ENCODE results near the gene SSR1.

SSR1 gene

GRCh38 chr6:7313505-7314165, 636 bp upstream of the SSR1 start:
- H3K27me3 Mint-ChIP-seq = peaks cover under 1% of the 10 kb centered on the region
- H3K4me1 Mint-ChIP-seq = peaks cover 14% of the 10 kb centered on the region
- H3K4me3 Mint-ChIP-seq = peak overlapping the region; percentile 92
- DNase-seq (ENCODE audit: low spot score in 2 of 2) (no peak), ATAC-seq (ENCODE audit: low read depth) (no peak)
- no peaks in the 10 kb centered on the region for H3K9me3 Mint-ChIP-seq
- H3K27ac Mint-ChIP-seq = peak overlapping the region; percentile 93
- H3K36me3 Mint-ChIP-seq = peaks cover 7% of the 10 kb centered on the region

GRCh38 chr6:7311917-7312615, 933 bp downstream of the SSR1 start:
- H3K9me3 Mint-ChIP-seq = no peaks in the 10 kb centered on the region
- DNase-seq (ENCODE audit: low spot score in 2 of 2) = no peak

DNA sequence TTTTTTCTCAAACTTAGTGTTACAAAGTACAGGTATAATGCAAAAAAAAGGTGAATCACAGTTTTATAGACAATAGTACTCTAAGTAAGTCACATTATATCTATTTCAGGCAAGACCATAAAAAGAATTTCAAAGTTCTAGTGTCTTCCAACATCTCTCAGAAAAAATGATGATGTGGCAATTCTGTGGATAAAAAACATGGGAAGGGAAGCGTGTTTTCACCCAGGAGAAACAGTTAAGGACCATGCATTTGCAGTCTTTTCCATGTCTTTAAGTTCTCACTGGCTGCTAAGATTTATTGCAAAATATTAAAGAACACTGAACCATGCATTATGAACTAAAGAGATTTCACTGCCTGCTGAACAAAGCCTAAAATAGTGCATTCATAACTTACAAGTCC, 1.8 kb downstream of the SSR1 start:
- H3K27ac Mint-ChIP-seq = no peak overlapping the region
- no peaks in the 10 kb centered on the region for H3K9me3 Mint-ChIP-seq
- no peaks in the 10 kb centered on the region for H3K27me3 Mint-ChIP-seq
- peaks cover 26% of the 10 kb centered on the region for H3K4me1 Mint-ChIP-seq
- DNase-seq (ENCODE audit: low spot score in 2 of 2) (no peak), ATAC-seq (ENCODE audit: low read depth) (no peak)
- peaks cover 16% of the 10 kb centered on the region for H3K36me3 Mint-ChIP-seq
- H3K4me3 Mint-ChIP-seq = peak overlapping the region; percentile 43

More at GRCh38 chr6:7311917-7312615, 933 bp downstream of the SSR1 start:
- no peaks in the 10 kb centered on the region for H3K27me3 Mint-ChIP-seq
- peaks cover 16% of the 10 kb centered on the region for H3K36me3 Mint-ChIP-seq
- H3K4me1 Mint-ChIP-seq = peaks cover 24% of the 10 kb centered on the region
- peak overlapping the region; percentile 93 for H3K27ac Mint-ChIP-seq
- H3K4me3 Mint-ChIP-seq = peak overlapping the region; percentile 92
- no peak for ATAC-seq (ENCODE audit: low read depth)

GRCh38 chr6:7309050-7309449, 3.9 kb downstream of the SSR1 start:
- ATAC-seq (ENCODE audit: low read depth) = no peak
- peaks cover 34% of the 10 kb centered on the region for H3K4me1 Mint-ChIP-seq
- no peak overlapping the region for H3K4me3 Mint-ChIP-seq
- H3K27me3 Mint-ChIP-seq = no peaks in the 10 kb centered on the region
- DNase-seq (ENCODE audit: low spot score in 2 of 2) = no peak
- H3K36me3 Mint-ChIP-seq = peaks cover 25% of the 10 kb centered on the region
- peak overlapping the region; percentile 62 for H3K27ac Mint-ChIP-seq
- H3K9me3 Mint-ChIP-seq = no peaks in the 10 kb centered on the region

- H3K4me3 Mint-ChIP-seq = no peak overlapping the region
Measured at GRCh38 chr6:7307533-7307932, 5.5 kb downstream of the SSR1 start.

DNA sequence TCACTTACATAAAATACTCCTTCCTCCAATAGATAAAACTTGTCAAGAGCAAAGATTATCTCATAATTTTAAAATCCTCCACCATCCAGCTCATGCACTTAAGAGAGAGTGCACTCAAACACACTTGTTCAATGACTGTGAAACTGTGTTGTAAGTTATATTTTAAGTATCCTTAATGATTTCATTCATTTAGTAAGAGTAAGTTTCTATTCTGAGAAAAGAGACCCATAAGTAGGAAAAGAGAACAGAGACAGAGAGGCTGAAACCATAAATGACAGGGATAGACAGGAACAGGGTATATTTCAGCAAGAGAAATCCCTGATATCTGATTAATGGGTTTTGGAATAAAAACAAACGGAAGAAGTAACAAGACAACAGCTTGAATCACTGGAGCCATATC, 8.2 kb downstream of the SSR1 start:
- Mint-ChIP-seq H3K36me3 (peaks cover 39% of the 10 kb centered on the region), H3K4me1 (peaks cover 29% of the 10 kb centered on the region), H3K9me3 (no peaks in the 10 kb centered on the region), H3K4me3 (no peak overlapping the region), H3K27me3 (no peaks in the 10 kb centered on the region), H3K27ac (peak overlapping the region; percentile 11)
- DNase-seq (ENCODE audit: low spot score in 2 of 2) (no peak), ATAC-seq (ENCODE audit: low read depth) (no peak)

More at GRCh38 chr6:7307533-7307932, 5.5 kb downstream of the SSR1 start:
- Mint-ChIP-seq H3K27ac (peak overlapping the region; percentile 81), H3K9me3 (no peaks in the 10 kb centered on the region), H3K4me1 (peaks cover 34% of the 10 kb centered on the region), H3K36me3 (peaks cover 28% of the 10 kb centered on the region), H3K27me3 (no peaks in the 10 kb centered on the region)
- no peak for ATAC-seq (ENCODE audit: low read depth)
- no peak for DNase-seq (ENCODE audit: low spot score in 2 of 2)

GRCh38 chr6:7301702-7302101, 11.3 kb downstream of the SSR1 start:
- peaks cover 11% of the 10 kb centered on the region for H3K4me1 Mint-ChIP-seq
- no peak for ATAC-seq (ENCODE audit: low read depth)
- no peaks in the 10 kb centered on the region for H3K9me3 Mint-ChIP-seq
- H3K27ac Mint-ChIP-seq = no peak overlapping the region
- no peak overlapping the region for H3K4me3 Mint-ChIP-seq
- peaks cover 34% of the 10 kb centered on the region for H3K36me3 Mint-ChIP-seq
- no peak for DNase-seq (ENCODE audit: low spot score in 2 of 2)
- H3K27me3 Mint-ChIP-seq = no peaks in the 10 kb centered on the region

DNA sequence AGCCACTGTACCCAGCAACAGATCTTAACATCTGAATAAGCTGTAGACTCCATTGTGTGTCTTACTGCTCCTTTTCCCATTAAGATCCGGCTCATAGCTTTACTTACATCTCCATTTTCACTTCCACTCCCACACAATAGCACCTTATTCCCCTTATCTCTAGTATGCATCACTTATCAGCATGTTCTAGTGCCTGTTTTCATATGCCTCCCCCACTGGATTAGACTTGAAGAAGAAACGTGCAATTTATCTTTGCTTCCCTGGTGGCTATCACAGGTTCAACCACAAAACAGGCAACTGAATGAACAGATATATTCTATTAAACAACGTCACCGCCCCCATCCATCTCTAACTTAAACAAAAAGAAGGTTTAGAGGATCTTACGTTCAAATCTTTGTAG, 12.1 kb downstream of the SSR1 start:
- DNase-seq (ENCODE audit: low spot score in 2 of 2) = no peak
- peaks cover 37% of the 10 kb centered on the region for H3K36me3 Mint-ChIP-seq
- H3K4me3 Mint-ChIP-seq = no peak overlapping the region
- no peaks in the 10 kb centered on the region for H3K27me3 Mint-ChIP-seq
- no peaks in the 10 kb centered on the region for H3K9me3 Mint-ChIP-seq
- peaks cover 14% of the 10 kb centered on the region for H3K4me1 Mint-ChIP-seq
- ATAC-seq (ENCODE audit: low read depth) = no peak
- no peak overlapping the region for H3K27ac Mint-ChIP-seq

DNA sequence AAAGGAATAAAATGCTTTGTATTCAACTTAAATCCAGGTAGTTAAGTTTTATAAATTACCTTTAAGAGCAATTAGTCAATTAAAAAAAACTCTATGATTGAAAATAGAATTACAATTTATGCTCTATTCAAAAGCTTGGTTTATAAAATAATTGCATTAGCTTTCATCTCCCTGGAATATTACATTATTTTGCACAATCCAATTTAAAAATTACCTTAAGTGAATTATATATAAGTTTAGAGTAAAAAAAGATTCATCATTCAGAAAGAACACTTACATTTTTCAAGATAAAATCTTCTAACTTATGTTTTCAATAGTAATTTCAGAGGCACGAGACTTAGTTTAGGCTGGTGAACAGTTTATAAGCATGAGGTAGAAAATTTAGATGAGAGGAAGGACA, 14.9 kb downstream of the SSR1 start:
- no peak overlapping the region for H3K27ac Mint-ChIP-seq
- H3K4me1 Mint-ChIP-seq = peaks cover 6% of the 10 kb centered on the region
- H3K36me3 Mint-ChIP-seq = peaks cover 29% of the 10 kb centered on the region
- no peaks in the 10 kb centered on the region for H3K9me3 Mint-ChIP-seq
- H3K27me3 Mint-ChIP-seq = no peaks in the 10 kb centered on the region
- ATAC-seq (ENCODE audit: low read depth) (no peak), DNase-seq (ENCODE audit: low spot score in 2 of 2) (no peak)
- H3K4me3 Mint-ChIP-seq = no peak overlapping the region

- Mint-ChIP-seq H3K27ac (no peak overlapping the region), H3K27me3 (no peaks in the 10 kb centered on the region), H3K4me1 (peaks cover 6% of the 10 kb centered on the region), H3K9me3 (no peaks in the 10 kb centered on the region), H3K36me3 (peaks cover 35% of the 10 kb centered on the region), H3K4me3 (no peak overlapping the region)
- ATAC-seq (ENCODE audit: low read depth) (no peak), DNase-seq (ENCODE audit: low spot score in 2 of 2) (no peak)
Measured at GRCh38 chr6:7296602-7297001, 16.4 kb downstream of the SSR1 start.

DNA sequence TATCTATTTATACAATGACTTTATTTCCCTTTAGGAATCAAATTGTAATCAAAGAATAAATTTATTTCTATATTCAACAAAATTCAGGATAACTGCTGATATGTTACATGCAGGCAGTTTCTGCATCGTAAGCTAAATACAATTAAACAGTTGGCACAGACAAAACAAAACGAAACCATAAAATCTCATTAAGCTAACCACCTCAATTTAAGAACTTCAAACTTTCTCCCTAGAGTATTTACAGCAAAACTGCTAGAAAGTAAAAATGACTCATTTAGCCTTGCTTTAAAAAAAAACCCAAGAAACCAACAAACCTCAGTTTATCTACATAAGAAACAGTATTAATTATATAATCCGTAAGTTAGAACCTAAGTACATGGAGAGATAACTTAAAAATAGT, 17.1 kb downstream of the SSR1 start:
- no peak for ATAC-seq (ENCODE audit: low read depth)
- Mint-ChIP-seq H3K4me3 (no peak overlapping the region), H3K36me3 (peaks cover 29% of the 10 kb centered on the region), H3K27me3 (no peaks in the 10 kb centered on the region), H3K27ac (no peak overlapping the region), H3K4me1 (peaks cover 5% of the 10 kb centered on the region), H3K9me3 (no peaks in the 10 kb centered on the region)
- DNase-seq (ENCODE audit: low spot score in 2 of 2) = no peak

DNA sequence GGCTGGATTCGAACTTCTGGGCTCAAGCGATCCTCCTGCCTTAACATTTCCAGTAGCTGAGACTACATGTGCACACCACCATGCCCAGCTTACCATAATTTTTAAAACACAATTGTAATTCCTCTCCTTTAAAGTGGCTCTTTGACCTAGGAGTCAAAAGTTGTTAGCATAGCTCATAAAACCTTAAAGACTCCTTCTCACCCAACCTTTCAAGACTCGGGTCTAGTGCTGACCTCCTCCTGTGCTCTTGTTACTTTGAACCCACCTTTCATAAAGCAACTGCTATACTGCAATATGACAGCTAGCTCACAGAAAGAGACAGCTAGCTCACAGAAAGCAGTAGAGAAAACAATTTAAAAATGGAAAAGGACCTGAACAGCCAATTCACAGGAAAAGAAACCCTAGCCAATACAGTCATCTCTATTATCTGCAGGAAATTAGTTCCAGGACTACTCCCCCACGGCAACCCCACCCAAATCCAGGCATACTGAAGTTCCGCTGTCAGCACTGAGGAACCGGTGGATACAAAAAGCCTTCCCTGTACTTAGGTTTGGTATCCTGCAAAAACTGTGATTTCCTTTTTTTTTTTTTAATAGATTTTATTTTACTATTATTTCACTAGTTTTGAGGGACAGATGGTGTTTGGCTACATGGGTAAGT, 20.3 kb downstream of the SSR1 start:
- no peaks in the 10 kb centered on the region for H3K27me3 Mint-ChIP-seq
- no peak overlapping the region for H3K4me3 Mint-ChIP-seq
- H3K27ac Mint-ChIP-seq = no peak overlapping the region
- ATAC-seq (ENCODE audit: low read depth) = no peak
- peaks cover 21% of the 10 kb centered on the region for H3K36me3 Mint-ChIP-seq
- peaks cover 3% of the 10 kb centered on the region for H3K4me1 Mint-ChIP-seq
- no peaks in the 10 kb centered on the region for H3K9me3 Mint-ChIP-seq
- no peak for DNase-seq (ENCODE audit: low spot score in 2 of 2)

DNA sequence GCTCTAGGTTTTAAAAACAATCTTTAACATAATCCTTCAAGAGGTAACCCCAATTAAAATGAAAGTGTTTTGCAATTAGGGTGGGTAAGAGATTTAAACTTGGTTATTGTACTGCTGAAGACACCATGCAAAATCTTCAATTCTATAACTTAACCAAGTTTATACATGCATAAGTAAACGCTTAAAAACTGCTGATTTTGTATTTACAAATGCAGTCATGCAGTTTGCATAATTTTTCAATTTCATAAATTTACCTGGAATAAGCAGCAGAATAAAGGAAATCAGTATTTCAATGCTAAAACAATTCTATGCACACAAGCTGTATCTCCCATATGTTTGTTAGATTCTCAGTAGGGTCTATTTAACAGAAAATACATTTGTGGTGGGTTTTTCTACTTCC, 22.9 kb downstream of the SSR1 start:
- Mint-ChIP-seq H3K27me3 (no peaks in the 10 kb centered on the region), H3K27ac (peak overlapping the region; percentile 55), H3K4me3 (no peak overlapping the region), H3K9me3 (no peaks in the 10 kb centered on the region), H3K4me1 (no peaks in the 10 kb centered on the region), H3K36me3 (peaks cover 23% of the 10 kb centered on the region)
- ATAC-seq (ENCODE audit: low read depth) (no peak), DNase-seq (ENCODE audit: low spot score in 2 of 2) (no peak)

DNA sequence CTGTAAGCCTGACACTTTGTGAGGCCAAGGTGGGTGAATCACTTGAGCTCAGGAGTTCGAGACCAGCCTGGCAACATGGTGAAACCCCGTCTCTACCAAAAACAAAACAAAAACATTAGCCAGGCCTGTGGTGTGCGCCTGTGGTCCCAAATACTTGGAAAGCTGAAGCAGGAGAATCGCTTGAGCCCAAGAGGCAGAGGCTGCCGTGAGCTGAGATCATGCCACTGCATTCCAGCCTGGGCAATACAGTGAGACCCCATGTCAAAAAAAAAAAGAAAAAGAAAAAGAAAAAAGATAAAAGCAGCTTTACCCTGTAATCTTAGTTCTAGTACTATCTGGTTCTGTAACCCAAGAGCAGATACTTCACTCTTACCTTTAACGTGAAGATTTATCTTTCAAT, 27.6 kb downstream of the SSR1 start:
- ATAC-seq (ENCODE audit: low read depth) (no peak), DNase-seq (ENCODE audit: low spot score in 2 of 2) (no peak)
- no peaks in the 10 kb centered on the region for H3K27me3 Mint-ChIP-seq
- H3K4me3 Mint-ChIP-seq = no peak overlapping the region
- peak overlapping the region; percentile 10 for H3K27ac Mint-ChIP-seq
- H3K9me3 Mint-ChIP-seq = no peaks in the 10 kb centered on the region
- H3K36me3 Mint-ChIP-seq = peaks cover 10% of the 10 kb centered on the region
- H3K4me1 Mint-ChIP-seq = peaks cover 10% of the 10 kb centered on the region

Measured in memory B cell (primary cell).